CD14-positive monocyte (primary cell): ENCODE measurements around the gene ITGB3. TPM values are rescaled to one million over a fixed set of nuclear protein-coding genes. Genes with fewer than 3 reads are reported as not detected.
A peak's percentile ranks its signal among the peaks of the same experiment; 100 is the strongest.

ENCODE experiments used
- DNase-seq, 3 donors: peaks; one replicate each; pipeline ENCODE4 v3.0.0-alpha.2; 2011 to 2022
- H2AFZ ChIP-seq: 2 replicates; pipeline ENCODE4 v1.6.0; 2012; ENCODE audit warnings: mild to moderate bottlenecking, low read depth, low read length, inconsistent platforms; ENCODE audit not compliant: insufficient read depth, poor library complexity, severe bottlenecking
- H3K27ac ChIP-seq, 2 donors: 1 replicate in 1 of 2; 2 replicates in 1 of 2; pipeline ENCODE4 v1.5.1; 2012 to 2013; ENCODE audit warnings: low read length in 2 of 2, control low read depth in 1 of 2, inconsistent platforms in 1 of 2, low read depth in 1 of 2, mild to moderate bottlenecking in 1 of 2
- H3K27me3 ChIP-seq, 2 donors: one replicate each; pipeline versions ENCODE4 v1.6.0 to v1.6.1; 2011 to 2013; ENCODE audit warnings: low read length in 2 of 2; ENCODE audit not compliant: control insufficient read depth in 2 of 2, insufficient read depth in 2 of 2
- H3K36me3 ChIP-seq, 2 donors: replicated peaks in 1 of 2; 1 replicate in 1 of 2; 2 replicates in 1 of 2; pipeline versions ENCODE4 v1.5.1 to v1.6.1; 2012 to 2013; ENCODE audit warnings: low read length in 2 of 2, control low read depth in 1 of 2, inconsistent platforms in 1 of 2, mild to moderate bottlenecking in 1 of 2; ENCODE audit not compliant: insufficient read depth in 2 of 2, control insufficient read depth in 1 of 2
- H3K4me1 ChIP-seq, 2 donors: 1 replicate in 1 of 2; 2 replicates in 1 of 2; pipeline versions ENCODE4 v1.5.1 to v1.6.1; 2012 to 2013; ENCODE audit warnings: low read length in 2 of 2, control low read depth in 1 of 2, inconsistent platforms in 1 of 2, mild to moderate bottlenecking in 1 of 2, moderate library complexity in 1 of 2; ENCODE audit not compliant: insufficient read depth in 2 of 2, control insufficient read depth in 1 of 2
- H3K4me2 ChIP-seq: replicated peaks from 2 replicates; pipeline ENCODE3; 2012; ENCODE audit warnings: low read length, moderate library complexity, mild to moderate bottlenecking; ENCODE audit not compliant: poor library complexity, severe bottlenecking; ENCODE audit errors: extremely low read depth
- H3K4me3 ChIP-seq, 3 experiments: fragments of 200-600 bp in 1 of 3; sonication (generic) in 1 of 3; replicated peaks in 1 of 3; 1 replicate in 2 of 3; 2 replicates in 1 of 3; pipeline ENCODE4 v1.5.1; 2011 to 2013; ENCODE audit warnings: low read length in 3 of 3, mild to moderate bottlenecking in 3 of 3, control low read depth in 2 of 3, low read depth in 2 of 3, inconsistent platforms in 1 of 3, moderate library complexity in 1 of 3
- H3K79me2 ChIP-seq: 2 replicates; pipeline ENCODE4 v1.6.0; 2012; ENCODE audit warnings: mild to moderate bottlenecking, control low read depth, inconsistent platforms, low read length, moderate library complexity; ENCODE audit not compliant: insufficient read depth
- H3K9ac ChIP-seq: 2 replicates; pipeline ENCODE4 v1.6.0; 2017; ENCODE audit warnings: low read length, mild to moderate bottlenecking; ENCODE audit not compliant: insufficient read depth, poor library complexity, severe bottlenecking
- H3K9me3 ChIP-seq, 2 donors: replicated peaks in 1 of 2; 1 replicate in 1 of 2; 2 replicates in 1 of 2; pipeline versions ENCODE4 v1.5.1 to v1.6.1; 2012 to 2013; ENCODE audit warnings: low read length in 2 of 2, control low read depth in 1 of 2; ENCODE audit not compliant: control insufficient read depth in 1 of 2, insufficient read depth in 1 of 2
- H4K20me1 ChIP-seq: 2 replicates; pipeline ENCODE4 v1.6.0; 2012; ENCODE audit warnings: mild to moderate bottlenecking, low read length, control low read depth, moderate library complexity; ENCODE audit not compliant: insufficient read depth
- H3K27ac Mint-ChIP-seq, 7 donors: one replicate each; pipeline ENCODE4 v1.8.0; 2020; ENCODE audit warnings: mild to moderate bottlenecking in 7 of 7, mixed read lengths in 7 of 7, moderate library complexity in 6 of 7, inconsistent platforms in 2 of 7
- H3K27me3 Mint-ChIP-seq, 3 donors: one replicate each; pipeline ENCODE4 v1.8.0; 2021 to 2022; ENCODE audit warnings: low read depth in 3 of 3, mild to moderate bottlenecking in 3 of 3, mixed read lengths in 3 of 3, moderate library complexity in 3 of 3, inconsistent platforms in 1 of 3
- H3K36me3 Mint-ChIP-seq, 2 donors: one replicate each; pipeline ENCODE4 v1.8.0; 2020; ENCODE audit warnings: mixed read lengths in 2 of 2, inconsistent platforms in 1 of 2, mild to moderate bottlenecking in 1 of 2
- H3K4me1 Mint-ChIP-seq: one replicate; pipeline ENCODE4 v1.8.0; 2020; ENCODE audit warnings: mild to moderate bottlenecking, mixed read lengths
- H3K4me3 Mint-ChIP-seq, 2 donors: one replicate each; pipeline ENCODE4 v1.8.0; 2020; ENCODE audit warnings: mild to moderate bottlenecking in 2 of 2, mixed read lengths in 2 of 2, moderate library complexity in 1 of 2
- H3K9me3 Mint-ChIP-seq, 7 donors: one replicate each; pipeline ENCODE4 v1.8.0; 2020 to 2022; ENCODE audit warnings: mixed read lengths in 7 of 7, mild to moderate bottlenecking in 6 of 7, moderate library complexity in 6 of 7, inconsistent platforms in 2 of 7
- CTCF ChIP-seq: fragments of 200-600 bp; IDR thresholded peaks from one replicate; pipeline ENCODE4 v1.8.0; 2022; ENCODE audit warnings: antibody characterized with exemption, mild to moderate bottlenecking
- WGBS: methylation state at CpG from one replicate; pipeline ENCODE4 v1.1.5; 2013; ENCODE audit warnings: missing lambda C conversion rate; ENCODE audit not compliant: insufficient coverage; 5-methylcytosine and 5-hydroxymethylcytosine counted together
- intact Hi-C, 2 donors: fragments of 100-400 bp; cut with micrococcal nuclease; formaldehyde crosslinking; loops; one replicate each; pipeline versions ENCODE4 v1.15.0 to v1.15.1; 2023
- polyA plus RNA-seq, 3 donors: library from polyadenylated mRNA; depleted of rRNA in 1 of 3; unstranded in 2 of 3; stranded (reverse) in 1 of 3; fragments of 300-500 nt in 2 of 3; fragments of >200 nt in 1 of 3; fragmentation: Illumina TruSeq in 2 of 3; gene quantifications; 1 replicate in 2 of 3; 2 replicates in 1 of 3; pipeline ENCODE4 v1.2.3, GENCODE V29; 2012 to 2021

ITGB3 gene
- polyA plus RNA-seq, 3 donors: 0.01 to 1.6 (median 1.3) TPM

- no peaks in the 10 kb centered on the region for H3K4me1 ChIP-seq
- no peaks in the 10 kb centered on the region for H3K79me2 ChIP-seq
- peaks cover 0 to 2% of the 10 kb centered on the region in 2 donors for H3K27me3 ChIP-seq
- H3K4me1 Mint-ChIP-seq: no peaks in the 10 kb centered on the region
- H2AFZ ChIP-seq: no peak overlapping the region
- intact Hi-C loops: loop anchor here in 1 of 2 donors (5.0 kb wide), 2 partner anchors 54 to 79 kb away; no protein-coding TSS in a partner anchor
- H3K36me3 ChIP-seq: no peaks in the 10 kb centered on the region
- DNase-seq: no peak
- H3K36me3 Mint-ChIP-seq: no peaks in the 10 kb centered on the region
- H3K27me3 Mint-ChIP-seq: peaks cover 0 to 4% (median 1%) of the 10 kb centered on the region in 3 donors
- H3K27ac Mint-ChIP-seq: no peak overlapping the region
- no peaks in the 10 kb centered on the region for H4K20me1 ChIP-seq
- no peak overlapping the region for H3K27ac ChIP-seq
- H3K9ac ChIP-seq: no peak overlapping the region
- H3K4me3 Mint-ChIP-seq: no peak overlapping the region
- H3K9me3 Mint-ChIP-seq: peaks cover 0 to 2% (median 0%) of the 10 kb centered on the region in 7 donors
- H3K4me3 ChIP-seq: no peak overlapping the region
- no peaks in the 10 kb centered on the region for H3K9me3 ChIP-seq
- no peak for TF ChIP-seq CTCF
- no peak overlapping the region for H3K4me2 ChIP-seq
These were observed 57.8 kb downstream of the ITGB3 start for GRCh38 chr17:47311420-47311819.

GRCh38 chr17:47315451-47316266 lies 62.0 kb downstream of the ITGB3 start:
- H3K36me3 Mint-ChIP-seq: no peaks in the 10 kb centered on the region
- peaks cover 0 to 4% (median 2%) of the 10 kb centered on the region in 7 donors for H3K9me3 Mint-ChIP-seq
- peaks cover 0 to 1% (median 1%) of the 10 kb centered on the region in 3 donors for H3K27me3 Mint-ChIP-seq
- Histone ChIP-seq H3K9me3 (peaks cover 0 to under 1% of the 10 kb centered on the region in 2 donors), H2AFZ (no peak overlapping the region), H3K9ac (no peak overlapping the region), H4K20me1 (no peaks in the 10 kb centered on the region), H3K4me2 (no peak overlapping the region), H3K4me3 (no peak overlapping the region), H3K36me3 (no peaks in the 10 kb centered on the region), H3K27me3 (peaks cover 0 to 2% of the 10 kb centered on the region in 2 donors), H3K79me2 (no peaks in the 10 kb centered on the region), H3K27ac (no peak overlapping the region), H3K4me1 (no peaks in the 10 kb centered on the region)
- TF ChIP-seq CTCF: peak; percentile 92
- H3K27ac Mint-ChIP-seq: no peak overlapping the region
- no peak overlapping the region for H3K4me3 Mint-ChIP-seq
- DNase-seq: peak; percentile 52 to 72 (median 68)
- intact Hi-C loops: loop anchor here in 1 of 2 donors (2.0 kb wide), 1 partner anchor 87 kb away; no protein-coding TSS in a partner anchor
- 33% methylated on average over 3 of the region's 7 CpGs for WGBS
- H3K4me1 Mint-ChIP-seq: no peaks in the 10 kb centered on the region
